ENCODE results near the gene OR2T29. TPM values are rescaled to one million over a fixed set of nuclear protein-coding genes. Genes with fewer than 3 reads are reported as not detected.
"Not testable (repeated sequence)": the region's sequence is repeated elsewhere in the genome, so short reads cannot be mapped to it uniquely, and the experiment has no call there.

Gene OR2T29
- total RNA-seq, 1 donor from 2014 or later, result not detected

DNA sequence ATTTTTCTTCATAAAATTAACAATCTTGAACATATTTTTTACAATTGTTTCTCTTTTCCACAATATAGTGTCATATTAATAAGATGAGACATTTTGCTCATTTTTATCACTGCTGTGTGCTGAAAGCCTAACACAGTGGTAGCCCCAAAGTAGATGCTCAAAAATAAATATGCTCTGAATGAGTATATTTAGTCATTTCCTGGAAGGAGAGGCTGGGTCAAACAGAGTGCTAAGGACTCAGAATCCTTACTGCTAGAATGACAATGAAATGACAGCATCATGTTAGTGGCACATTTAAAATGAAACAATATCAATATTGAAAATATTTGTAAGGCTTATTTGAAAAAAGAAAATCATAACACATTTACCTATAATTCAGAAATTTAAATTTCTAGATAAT lies 25.1 kb downstream of the OR2T29 start:
- DNase-seq (ENCODE audit: low spot score); intact Hi-C loops (cut with DNase I): not testable (repeated sequence)

DNA sequence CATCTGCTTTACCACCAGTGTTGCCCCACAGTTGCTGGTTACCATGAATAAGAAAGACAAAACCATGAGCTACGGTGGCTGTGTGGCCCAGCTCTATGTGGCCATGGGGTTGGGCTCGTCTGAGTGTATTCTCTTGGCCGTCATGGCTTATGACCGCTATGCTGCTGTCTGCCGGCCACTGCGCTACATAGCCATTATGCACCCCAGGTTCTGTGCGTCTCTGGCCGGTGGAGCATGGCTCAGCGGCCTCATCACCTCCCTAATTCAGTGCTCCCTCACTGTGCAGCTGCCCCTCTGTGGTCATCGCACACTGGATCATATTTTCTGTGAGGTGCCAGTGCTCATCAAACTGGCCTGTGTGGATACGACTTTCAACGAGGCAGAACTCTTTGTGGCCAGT lies 40.7 kb downstream of the OR2T29 start:
- intact Hi-C loops (cut with DNase I), result no loop called here
- no peak for DNase-seq (ENCODE audit: low spot score)

DNA sequence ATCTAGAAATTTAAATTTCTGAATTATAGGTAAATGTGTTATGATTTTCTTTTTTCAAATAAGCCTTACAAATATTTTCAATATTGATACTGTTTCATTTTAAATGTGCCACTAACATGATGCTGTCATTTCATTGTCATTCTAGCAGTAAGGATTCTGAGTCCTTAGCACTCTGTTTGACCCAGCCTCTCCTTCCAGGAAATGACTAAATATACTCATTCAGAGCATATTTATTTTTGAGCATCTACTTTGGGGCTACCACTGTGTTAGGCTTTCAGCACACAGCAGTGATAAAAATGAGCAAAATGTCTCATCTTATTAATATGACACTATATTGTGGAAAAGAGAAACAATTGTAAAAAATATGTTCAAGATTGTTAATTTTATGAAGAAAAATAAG lies 52.4 kb downstream of the OR2T29 start:
- intact Hi-C loops (cut with DNase I); DNase-seq (ENCODE audit: low spot score): not testable (repeated sequence)

DNA sequence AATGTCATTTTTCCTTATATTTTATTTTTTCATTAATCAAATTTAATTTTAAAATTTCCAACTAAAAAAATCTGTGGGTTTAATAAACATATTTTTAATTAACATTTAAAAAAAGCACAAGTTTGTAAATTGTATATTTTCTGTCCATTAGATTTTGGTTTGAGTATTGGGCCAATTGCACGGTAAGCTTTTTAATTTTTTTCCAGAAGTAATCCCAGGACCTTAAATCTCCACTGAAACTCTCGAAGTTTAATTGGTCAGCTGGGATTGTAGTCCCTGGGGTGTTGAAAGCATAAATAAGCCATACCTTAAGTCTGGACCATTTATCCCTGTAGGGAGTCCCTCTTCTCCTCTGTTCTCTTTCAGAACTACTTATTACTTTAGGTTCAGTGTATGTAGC lies 54.8 kb downstream of the OR2T29 start, which contains the start of gene OR2G6:
Gene OR2G6, plus strand, starts transcription at position 301 of the 400 bp plus-strand sequence. CDS start 13,574 bp downstream, outside the sequence.
- intact Hi-C loops (cut with DNase I); DNase-seq (ENCODE audit: low spot score): not testable (repeated sequence)

Other genes with a start within 250 kb of the OR2T29 start
- not detected for gene OR2M7, start 238.2 kb downstream of the OR2T29 start, total RNA-seq
- not detected for gene OR14C36, start 214.0 kb downstream of the OR2T29 start, total RNA-seq
- not detected for gene OR2T4, start 201.1 kb downstream of the OR2T29 start, total RNA-seq
- gene OR2T6, start 187.0 kb downstream of the OR2T29 start, total RNA-seq, result not detected
- gene OR2T1, start 159.7 kb downstream of the OR2T29 start, total RNA-seq, result not detected
- not detected for gene OR2T2, start 117.1 kb downstream of the OR2T29 start, total RNA-seq
- gene OR2T3, start 89.4 kb downstream of the OR2T29 start, total RNA-seq, result not detected
- not detected for gene OR2T5, start 74.2 kb downstream of the OR2T29 start, total RNA-seq
- not detected for gene OR2G6, start 54.7 kb downstream of the OR2T29 start, total RNA-seq
- gene OR2T34, start 12.0 kb upstream of the OR2T29 start, total RNA-seq, result not detected
- not detected for gene OR2T10, start 34.9 kb upstream of the OR2T29 start, total RNA-seq
- not detected for gene OR2T11, start 72.3 kb upstream of the OR2T29 start, total RNA-seq
- not detected for gene OR2T35, start 82.5 kb upstream of the OR2T29 start, total RNA-seq
- not detected for gene OR2T27, start 92.8 kb upstream of the OR2T29 start, total RNA-seq
- not detected for gene OR14I1, start 140.0 kb upstream of the OR2T29 start, total RNA-seq
- gene LYPD8, start 193.0 kb upstream of the OR2T29 start, total RNA-seq, result not detected